Epithelial cell of esophagus (primary cell): Measurements from ENCODE around the gene CAMK1D.

Experiments used
- DNase-seq: peaks from one replicate; pipeline ENCODE4 v3.0.0; 2010; ENCODE audit warnings: low read depth
- H3K4me3 ChIP-seq: 2 replicates; pipeline ENCODE4 v1.5.1; 2011; ENCODE audit warnings: mild to moderate bottlenecking, low read length, control low read depth
- CTCF ChIP-seq: IDR thresholded peaks from 2 replicates; pipeline ENCODE4 v1.5.1; 2011; ENCODE audit warnings: low read depth, mild to moderate bottlenecking, low read length, control low read depth, inconsistent platforms; ENCODE audit not compliant: insufficient read depth; ENCODE audit errors: missing control alignments

Gene CAMK1D

GRCh38 chr10:12408472-12408871, 59.1 kb downstream of the CAMK1D start:
- H3K4me3 ChIP-seq, result no peak overlapping the region
- no peak for DNase-seq
- no peak for TF ChIP-seq CTCF

GRCh38 chr10:12409161-12409560, 59.8 kb downstream of the CAMK1D start:
- no peak for TF ChIP-seq CTCF
- DNase-seq, result no peak
- H3K4me3 ChIP-seq, result no peak overlapping the region

GRCh38 chr10:12409613-12410012, 60.3 kb downstream of the CAMK1D start:
- DNase-seq, result no peak
- no peak for TF ChIP-seq CTCF
- no peak overlapping the region for H3K4me3 ChIP-seq

GRCh38 chr10:12412666-12413368, 63.5 kb downstream of the CAMK1D start:
- no peak overlapping the region for H3K4me3 ChIP-seq
- TF ChIP-seq CTCF, result no peak
- no peak for DNase-seq

- H3K4me3 ChIP-seq, result no peak overlapping the region
- DNase-seq, result no peak
- no peak for TF ChIP-seq CTCF
Measured at GRCh38 chr10:12413369-12413711, 64.0 kb downstream of the CAMK1D start.

- H3K4me3 ChIP-seq, result no peak overlapping the region
- no peak for TF ChIP-seq CTCF
- DNase-seq, result no peak
Measured at GRCh38 chr10:12414278-12414989, 65.1 kb downstream of the CAMK1D start.
